Stimulated activated CD8-positive, alpha-beta memory T cell treated with anti-CD3 and anti-CD28 coated beads, Interleukin-12 subunit alpha, Interleukin-12 subunit beta, amount 100 ng/mL, for 1 hour (primary cell): ENCODE data around the gene TNFAIP3.

Experiments used
- DNase-seq: peaks from one replicate; pipeline ENCODE4 v3.0.0-alpha.2; 2020; ENCODE audit warnings: low read depth

TNFAIP3 gene

DNA sequence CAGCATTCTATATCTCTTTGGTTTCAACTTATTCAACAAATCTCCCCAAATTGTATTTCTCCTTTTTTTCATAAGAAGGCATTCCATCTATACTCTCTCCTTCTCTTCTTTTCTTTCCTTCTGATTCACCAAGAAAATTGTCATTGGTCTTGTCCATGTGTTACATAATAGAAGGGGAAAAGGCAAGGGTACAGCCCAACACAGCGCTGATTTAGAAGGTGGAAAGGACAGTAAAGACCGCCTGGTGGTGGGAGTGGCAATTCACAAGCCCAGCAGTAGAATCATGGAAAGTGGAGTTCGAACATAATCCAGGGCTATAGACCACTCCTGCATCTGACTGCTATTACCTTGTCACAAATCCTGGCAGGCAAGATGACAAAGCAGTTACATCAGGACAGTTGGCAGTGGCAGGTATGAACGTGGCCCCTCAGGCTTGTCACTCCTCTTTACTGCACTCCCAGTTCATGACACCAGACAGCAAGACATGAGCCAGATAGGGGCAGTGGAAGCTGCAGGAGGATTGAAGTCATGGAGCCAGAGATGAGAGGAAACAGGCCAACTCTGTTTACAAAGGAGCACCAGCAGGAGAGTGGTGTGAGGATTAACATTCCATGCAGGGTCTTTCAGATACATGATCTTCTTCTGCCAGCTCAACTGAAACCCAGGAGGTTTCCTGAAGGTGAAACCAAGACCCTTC lies 2.1 kb upstream of the TNFAIP3 start:
- no peak for DNase-seq

DNA sequence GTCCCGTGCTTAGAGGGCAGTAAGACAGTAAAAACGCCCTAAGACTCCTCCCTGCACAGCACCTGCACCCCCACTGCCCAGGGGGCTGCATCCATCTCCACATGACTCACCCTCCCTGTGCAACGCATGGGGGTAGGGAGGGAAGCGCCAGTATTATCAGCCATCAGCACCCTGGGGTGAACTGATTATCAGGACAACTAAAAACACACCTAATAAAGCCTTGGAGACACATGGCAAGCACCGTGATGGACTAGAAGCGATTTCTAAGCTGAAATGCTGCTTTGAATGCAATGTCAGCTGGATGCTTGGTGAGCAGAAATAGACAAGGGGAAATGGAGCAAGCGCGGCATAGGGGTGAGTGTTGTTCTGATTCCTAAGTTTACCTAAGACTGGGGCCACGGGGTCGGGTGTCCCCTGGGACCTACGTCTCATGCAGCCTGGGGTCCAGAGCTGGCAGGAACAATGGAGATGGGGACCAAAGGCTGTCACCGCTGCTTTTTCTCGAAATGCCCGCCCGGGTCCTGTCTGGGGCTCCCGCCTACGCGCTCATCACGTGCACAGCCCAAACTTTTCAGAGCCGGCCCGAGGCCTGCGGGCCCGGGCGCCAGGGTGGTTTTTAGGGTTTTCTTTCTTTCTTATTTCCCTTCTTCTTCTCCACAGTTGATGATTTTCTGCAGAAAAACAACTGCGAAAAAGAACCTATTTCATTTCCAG lies 702 bp upstream of the TNFAIP3 start:
- no peak for DNase-seq

DNA sequence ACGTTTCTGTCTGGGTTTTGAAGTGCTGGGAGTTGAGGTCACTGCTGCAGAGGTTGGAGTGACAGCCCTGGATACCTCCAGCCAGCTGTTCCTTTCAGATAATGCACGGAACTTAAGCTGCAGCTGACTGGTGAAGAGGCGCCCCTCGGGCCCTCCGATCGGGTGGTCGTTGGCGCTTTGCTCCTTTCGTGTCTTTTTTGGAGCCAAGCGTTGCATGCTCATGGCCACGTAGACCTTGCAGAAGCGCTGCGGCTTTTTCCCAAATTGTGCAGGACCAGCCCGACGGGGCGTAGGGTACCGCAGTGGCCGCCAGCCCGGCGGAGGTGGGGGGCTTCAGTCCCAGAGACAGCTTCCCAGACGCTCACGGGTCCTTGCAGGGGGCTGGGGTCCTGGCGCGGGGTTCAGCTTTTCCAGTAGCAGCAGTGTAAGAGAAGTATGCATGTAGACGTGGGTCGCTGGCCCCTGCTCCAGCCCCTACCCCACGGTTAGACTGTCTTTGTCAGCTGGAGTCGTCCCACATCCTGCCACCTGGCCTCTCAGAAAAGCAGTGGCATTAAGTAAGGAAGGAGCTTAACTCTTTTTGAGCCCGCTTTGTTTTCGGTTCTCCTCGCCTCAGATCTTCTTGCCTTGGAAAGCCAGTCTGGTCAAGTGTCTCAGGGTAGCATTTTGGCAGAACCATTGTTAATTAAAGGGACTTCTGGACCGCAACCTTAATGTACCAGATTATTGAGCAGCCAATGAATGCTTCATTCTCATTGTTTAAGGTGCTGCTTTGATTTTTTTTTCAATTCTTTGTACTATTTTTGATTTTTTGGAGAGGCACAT lies 838 bp downstream of the TNFAIP3 start:
- DNase-seq: no peak

DNA sequence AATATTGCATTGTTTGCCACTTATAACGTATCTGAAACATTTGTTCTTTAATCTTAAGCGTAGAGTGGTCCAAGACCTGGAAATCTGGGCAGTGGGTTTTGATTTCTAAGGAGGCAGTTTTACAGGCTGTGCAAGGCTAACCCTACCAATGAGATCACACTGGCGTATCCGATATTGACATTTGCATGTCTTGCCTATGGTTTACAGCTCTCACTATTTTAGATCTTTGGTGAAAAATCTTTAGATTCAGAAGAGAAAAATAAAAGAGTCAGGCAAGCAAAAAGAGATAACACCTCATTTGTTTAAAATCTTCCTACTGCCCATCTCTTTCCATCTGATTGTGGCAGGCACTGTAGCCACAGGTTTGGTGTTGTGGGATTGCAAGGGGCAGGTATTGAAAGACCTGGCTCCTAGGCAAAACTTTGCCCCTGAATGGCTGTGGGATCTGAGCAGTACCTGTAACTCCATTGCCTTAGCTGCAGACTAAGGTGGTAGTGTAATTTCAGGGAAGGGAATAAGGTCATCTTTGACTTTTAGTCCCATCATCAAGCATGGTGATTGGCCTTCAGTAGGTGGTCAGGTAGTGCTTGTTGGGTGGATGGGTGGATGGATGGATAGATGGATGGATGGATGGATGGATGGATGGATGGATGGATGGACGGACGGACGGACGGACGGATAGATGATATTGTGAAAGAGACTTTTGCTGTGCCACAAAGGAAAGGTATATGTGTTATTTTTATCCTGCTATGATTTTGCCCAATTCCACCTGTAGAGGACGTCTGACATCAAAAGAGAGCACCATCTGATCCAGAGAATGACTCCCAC lies 1.9 kb downstream of the TNFAIP3 start:
- DNase-seq: no peak

DNA sequence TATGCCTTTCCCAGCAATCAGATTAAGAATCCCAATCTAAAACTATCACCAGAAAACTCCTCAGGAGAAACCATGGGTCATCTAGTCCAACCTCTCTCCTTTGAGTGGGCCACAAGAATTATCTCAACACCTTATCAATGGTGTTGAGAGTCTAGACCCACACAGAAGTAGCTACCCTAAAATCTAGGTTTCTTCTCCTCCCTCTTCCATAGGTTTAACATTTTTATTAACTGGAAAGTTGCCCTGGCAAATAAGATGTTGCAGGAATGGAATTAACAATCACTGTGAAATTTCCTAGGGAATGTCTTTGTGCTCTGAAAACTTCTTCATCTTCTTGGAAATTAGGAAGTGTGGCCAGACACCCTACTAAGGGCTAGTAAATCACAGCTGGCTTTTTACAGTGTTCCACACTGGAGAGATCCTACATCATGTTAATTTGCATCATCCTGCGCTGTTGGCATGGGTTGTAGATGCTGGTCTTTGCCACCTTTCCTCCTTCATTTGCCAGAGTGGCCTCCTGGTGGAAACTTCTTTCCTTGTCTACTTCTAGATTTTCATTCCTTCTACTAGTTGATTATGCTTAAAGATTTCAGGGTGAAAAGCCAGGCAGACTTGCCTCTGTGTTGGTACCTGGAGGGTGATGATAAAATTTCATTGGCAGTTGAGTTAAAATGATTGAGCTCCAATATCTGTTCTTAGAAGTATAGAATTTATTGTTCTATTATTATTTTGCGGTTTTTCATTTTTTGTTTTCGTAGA lies 2.7 kb downstream of the TNFAIP3 start:
- no peak for DNase-seq

DNA sequence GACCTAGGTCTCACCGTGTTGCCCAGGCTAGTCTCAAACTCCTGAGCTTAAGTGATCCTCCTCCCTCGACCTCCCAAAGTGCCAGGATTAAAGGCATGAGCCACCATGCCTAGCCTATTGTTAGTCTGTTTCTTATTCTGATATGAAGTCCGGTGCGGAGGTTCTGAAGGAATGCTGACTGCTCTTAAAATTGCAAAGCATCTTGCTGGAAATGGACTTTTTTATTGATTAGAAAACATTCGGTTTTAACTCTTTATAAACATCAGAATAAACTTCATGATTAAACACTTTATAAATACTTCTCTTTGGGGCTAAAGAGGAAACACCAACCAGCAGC lies 3.2 kb downstream of the TNFAIP3 start:
- no peak for DNase-seq

DNA sequence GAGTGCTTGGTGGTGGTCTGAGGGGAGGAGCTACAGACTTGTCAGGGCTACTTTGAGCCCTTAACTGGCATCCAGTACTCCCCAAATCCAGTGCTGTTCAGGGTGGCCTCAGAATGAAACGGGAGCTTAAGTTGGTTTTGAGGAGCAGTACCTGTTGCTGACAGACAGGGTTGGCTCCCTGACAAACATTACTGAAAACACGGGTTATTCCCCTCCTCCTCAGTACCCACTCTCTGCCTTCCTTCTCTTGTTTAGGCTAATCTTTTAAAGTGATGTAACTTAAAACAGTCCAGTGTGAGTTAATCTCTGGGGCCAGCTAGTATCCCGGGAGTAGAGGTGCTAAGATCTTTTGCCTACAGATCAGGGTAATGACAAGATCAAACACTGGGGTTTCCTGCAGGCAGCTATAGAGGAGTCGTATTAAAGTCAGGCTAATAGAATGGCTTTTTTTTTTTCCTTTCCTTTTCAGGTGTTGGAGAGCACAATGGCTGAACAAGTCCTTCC lies 3.7 kb downstream of the TNFAIP3 start:
- no peak for DNase-seq

DNA sequence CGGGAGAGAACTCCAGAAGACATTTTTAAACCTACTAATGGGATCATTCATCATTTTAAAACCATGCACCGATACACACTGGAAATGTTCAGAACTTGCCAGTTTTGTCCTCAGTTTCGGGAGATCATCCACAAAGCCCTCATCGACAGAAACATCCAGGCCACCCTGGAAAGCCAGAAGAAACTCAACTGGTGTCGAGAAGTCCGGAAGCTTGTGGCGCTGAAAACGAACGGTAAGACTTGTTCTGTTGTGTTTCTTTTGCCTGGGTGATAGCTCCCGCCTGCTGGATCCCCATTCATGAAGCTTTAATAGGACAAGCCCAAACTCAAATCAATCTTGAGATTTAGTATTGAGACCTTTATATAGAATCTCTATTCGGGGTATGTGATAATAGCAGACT lies 4.2 kb downstream of the TNFAIP3 start:
- DNase-seq: no peak

DNA sequence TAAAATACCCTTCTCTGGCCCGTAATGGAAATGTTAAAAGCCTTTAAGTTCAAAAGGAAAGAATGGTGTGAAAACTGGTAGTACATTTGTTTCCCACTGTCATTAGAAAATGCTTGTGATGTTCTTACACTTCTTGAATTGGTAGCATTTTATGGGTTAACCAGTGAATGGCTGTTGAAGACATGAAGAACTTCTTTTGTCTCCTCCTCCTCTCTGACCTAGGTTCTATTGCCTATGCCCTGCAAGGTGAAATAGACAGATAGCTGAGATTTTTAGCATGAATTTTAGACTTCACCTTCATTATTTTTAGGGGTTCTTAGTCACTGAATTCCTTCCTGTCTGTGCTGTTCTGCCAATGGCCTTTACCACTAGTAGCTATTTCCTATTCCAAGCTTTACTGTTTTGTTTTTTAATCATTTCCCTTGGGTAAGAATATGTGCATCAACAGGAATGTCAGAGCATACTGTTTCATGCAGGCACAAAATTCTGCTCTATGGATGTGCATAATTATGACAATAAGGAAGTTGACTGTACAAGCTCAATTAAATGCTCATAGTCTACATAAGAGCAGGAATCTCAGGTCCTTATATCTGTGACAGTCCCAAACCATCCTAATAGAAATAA lies 4.9 kb downstream of the TNFAIP3 start:
- DNase-seq: no peak

DNA sequence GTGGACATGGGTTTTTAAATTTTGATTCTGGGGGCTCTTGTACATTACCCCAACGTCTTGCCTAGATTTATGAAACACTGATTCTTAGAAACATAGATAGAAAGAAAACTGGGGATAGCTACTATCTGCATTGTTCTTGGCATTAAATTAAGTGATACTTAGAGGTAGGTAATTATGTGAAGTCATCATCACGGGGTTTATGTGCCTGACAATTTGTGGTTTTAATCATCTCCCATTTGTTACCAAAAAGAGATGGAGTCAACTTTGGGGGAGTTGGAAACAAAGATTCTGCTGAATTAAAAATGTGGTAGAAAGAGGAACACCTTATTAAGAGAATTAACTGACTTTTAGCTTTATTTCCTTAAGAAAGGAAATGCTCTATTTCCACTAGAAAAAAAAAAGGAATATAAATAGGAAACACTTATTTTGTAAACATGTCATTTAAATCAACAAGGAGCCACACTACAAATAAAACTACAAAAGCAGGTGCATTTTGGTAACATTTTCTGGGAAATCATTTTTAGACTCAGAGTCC lies 5.6 kb downstream of the TNFAIP3 start:
- DNase-seq: no peak

DNA sequence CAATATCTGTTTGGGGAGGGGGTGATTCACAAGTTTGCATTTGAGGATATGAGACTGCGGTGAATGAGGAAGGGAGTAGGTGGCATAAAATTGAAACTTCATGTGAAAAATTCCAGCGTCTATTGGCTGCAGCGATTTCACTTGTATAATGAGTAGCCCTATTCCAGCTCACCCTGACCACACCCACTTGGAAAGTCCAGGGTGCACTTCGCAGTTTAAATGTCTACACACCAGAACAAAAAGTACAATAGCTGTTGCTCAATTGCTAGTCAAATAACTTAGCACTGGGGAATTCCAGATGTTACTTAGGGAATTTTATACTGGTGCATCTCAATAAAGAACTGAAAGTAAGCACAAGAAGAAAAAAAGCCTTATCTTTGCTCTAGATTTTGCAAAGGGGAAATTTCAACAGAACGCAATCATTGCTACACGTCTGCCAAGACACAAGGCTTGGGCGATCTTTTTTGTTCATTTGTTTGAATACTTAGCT lies 6.3 kb downstream of the TNFAIP3 start:
- no peak for DNase-seq

DNA sequence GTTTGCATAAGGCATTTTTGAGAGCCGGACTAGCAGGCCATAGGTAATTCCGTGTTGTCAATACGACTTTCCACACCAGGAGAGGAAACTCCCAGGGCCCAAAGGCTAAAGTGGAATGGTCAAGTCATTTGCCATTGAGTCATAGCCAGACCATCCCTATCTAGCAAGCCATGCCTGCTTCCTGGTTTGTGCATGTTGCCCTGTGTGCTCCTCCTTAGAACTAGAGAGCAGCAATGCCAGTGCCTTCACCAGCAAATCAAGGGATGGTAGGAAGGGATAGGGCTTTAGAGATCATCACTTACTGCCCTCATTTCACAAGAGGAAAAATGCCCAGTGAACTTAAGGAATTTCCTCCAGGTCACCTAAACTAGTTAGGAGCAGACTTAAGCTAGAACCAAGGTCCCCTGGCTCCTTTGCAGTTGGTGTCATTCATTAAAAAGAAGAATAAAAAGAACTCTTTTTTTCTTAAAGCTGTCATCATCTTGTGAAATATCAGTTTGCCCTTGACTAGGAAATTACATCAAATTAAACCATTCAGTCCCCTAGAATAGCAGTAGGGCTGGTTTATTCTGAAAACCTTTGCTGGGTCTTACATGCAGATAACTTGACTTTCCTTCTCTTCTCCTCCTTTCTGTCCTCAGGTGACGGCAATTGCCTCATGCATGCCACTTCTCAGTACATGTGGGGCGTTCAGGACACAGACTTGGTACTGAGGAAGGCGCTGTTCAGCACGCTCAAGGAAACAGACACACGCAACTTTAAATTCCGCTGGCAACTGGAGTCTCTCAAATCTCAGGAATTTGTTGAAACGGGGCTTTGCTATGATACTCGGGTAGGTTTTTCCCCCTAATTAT lies 7.4 kb downstream of the TNFAIP3 start:
- no peak for DNase-seq

DNA sequence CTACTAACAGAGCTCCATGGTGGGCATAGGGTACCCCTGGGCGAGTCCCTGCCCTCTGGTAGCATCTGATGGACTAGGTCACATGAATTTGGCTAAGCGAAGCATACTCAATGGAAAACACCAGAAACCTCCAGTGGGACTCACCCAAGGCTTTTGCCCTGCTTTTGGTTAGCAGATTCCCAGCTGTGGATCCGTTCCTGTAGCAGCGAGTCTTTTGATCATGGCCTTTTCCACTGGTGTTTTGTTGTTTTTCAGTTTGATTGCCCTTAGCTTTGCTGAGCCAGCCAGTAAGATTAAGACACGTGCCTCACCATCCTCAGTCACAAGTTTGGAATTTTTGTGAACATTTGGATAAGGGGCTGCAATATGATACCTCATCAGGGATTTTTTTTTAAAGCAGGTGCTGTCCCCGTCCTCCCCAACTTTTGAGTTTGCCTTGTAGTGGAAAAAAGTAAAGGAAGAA lies 8.0 kb downstream of the TNFAIP3 start:
- DNase-seq: no peak

DNA sequence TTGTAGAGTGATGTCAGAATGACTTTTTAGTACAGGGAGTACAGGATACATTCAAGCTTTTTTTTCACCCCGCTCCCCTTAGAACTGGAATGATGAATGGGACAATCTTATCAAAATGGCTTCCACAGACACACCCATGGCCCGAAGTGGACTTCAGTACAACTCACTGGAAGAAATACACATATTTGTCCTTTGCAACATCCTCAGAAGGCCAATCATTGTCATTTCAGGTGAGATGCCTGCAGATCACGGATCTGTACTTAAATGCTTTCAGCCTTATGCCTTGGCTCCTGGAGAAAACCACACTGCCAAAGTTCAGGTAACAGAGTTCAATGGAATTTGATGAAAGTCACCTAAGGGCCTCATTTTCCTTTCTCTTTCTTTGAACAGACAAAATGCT lies 8.5 kb downstream of the TNFAIP3 start:
- DNase-seq: no peak

DNA sequence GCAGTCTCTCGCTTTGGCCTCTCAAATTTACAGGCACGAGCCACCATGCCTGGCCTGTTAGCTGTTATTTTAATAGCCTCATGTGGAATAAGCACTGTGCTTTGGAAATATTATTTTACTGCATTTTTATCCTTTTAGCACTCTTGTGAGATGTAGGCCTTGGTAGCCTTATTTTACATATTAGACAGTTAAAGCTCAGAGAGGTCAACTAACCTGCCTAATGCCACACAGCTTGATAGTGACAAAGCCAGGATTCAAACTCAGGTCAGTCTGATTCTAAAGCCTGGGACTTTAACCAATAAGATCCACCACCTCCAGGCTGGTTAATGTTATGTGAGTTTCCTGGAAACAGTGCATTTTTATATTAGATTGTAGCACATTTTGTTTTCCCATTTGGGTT lies 9.5 kb downstream of the TNFAIP3 start:
- no peak for DNase-seq

DNA sequence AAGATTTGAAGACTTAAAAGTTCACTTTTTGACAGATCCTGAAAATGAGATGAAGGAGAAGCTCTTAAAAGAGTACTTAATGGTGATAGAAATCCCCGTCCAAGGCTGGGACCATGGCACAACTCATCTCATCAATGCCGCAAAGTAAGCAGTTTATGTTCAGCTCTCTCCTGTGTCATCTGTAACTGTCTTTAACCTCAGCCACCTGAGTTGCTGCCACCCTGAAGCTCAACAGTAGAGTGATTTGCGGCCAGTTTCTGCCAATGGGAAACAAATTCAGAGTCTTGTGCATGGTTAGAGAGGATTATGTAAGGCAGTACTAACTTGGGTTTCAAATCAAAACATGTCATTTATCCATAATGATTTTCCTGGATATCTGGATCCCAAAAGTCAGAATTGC lies 10.1 kb downstream of the TNFAIP3 start:
- DNase-seq: no peak

DNA sequence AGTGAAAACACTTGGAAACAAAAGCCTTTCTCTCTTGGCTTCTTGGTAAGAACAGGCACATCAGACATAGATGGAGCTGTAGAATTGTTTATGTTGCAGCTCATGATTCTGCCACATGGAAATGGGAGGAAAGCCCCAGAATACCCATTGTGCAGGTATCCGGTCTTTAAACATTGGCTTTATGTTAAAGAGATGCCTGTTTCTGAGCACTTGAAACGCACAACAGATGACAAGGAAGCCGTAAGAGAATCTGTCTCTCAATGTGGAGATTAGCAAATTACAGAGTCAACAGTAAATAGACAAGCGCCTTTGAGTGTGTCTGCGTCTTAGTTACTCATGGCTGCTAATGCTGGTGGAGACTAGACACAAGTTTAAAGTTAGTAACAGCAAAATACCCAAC lies 10.5 kb downstream of the TNFAIP3 start:
- DNase-seq: no peak

DNA sequence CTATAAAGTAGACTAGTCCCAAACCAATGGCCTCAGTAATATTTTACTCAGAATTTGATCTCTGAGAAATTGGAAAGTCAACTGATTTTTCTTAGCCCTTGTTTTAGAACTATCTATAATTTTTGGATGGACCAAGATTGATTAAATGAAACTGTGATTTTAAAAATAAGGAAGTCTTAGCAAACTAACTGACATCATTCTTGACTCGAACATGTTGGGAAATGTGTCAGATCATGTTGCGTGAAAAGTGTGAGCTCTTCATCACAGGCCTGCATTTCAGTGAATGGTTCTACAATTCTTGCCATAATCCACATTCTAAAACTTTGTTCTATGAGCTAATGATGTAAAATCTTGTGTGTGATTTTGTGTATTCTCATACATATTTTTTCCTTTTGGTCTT lies 11.0 kb downstream of the TNFAIP3 start:
- DNase-seq: no peak
